HEK293 (cell line): Measurements from ENCODE around the gene PDE6C.

Experiments used
- GLI4 ChIP-seq: fragments of 450-650 bp; formaldehyde crosslinking; IDR thresholded peaks from 2 replicates; pipeline ENCODE4 v1.5.1; 2016; ENCODE audit warnings: missing biosample characterization, missing genetic modification characterization
- KLF16 ChIP-seq: fragments of 450-650 bp; formaldehyde crosslinking; IDR thresholded peaks from 2 replicates; pipeline ENCODE4 v1.5.1; 2017; ENCODE audit warnings: missing biosample characterization, missing genetic modification characterization
- SETDB1 ChIP-seq: IDR thresholded peaks from one replicate; pipeline ENCODE4 v1.6.1; 2017; ENCODE audit warnings: mild to moderate bottlenecking, low read length, moderate library complexity, mixed read lengths; ENCODE audit not compliant: insufficient read length
- ZNF211 ChIP-seq: fragments of 450-650 bp; formaldehyde crosslinking; IDR thresholded peaks from 2 replicates; pipeline ENCODE4 v1.5.1; 2016; ENCODE audit warnings: low read depth, missing biosample characterization, missing genetic modification characterization
- ZNF214 ChIP-seq: fragments of 450-650 bp; formaldehyde crosslinking; IDR thresholded peaks from 2 replicates; pipeline ENCODE4 v1.5.1; 2017; ENCODE audit warnings: missing biosample characterization, mild to moderate bottlenecking, missing genetic modification characterization, borderline replicate concordance
- ZNF501 ChIP-seq: fragments of 450-650 bp; formaldehyde crosslinking; IDR thresholded peaks from 2 replicates; pipeline ENCODE4 v1.5.1; 2016; ENCODE audit warnings: missing biosample characterization, missing genetic modification characterization
- ZNF670 ChIP-seq: fragments of 450-650 bp; formaldehyde crosslinking; IDR thresholded peaks from 2 replicates; pipeline ENCODE4 v1.5.1; 2016; ENCODE audit warnings: missing biosample characterization, missing genetic modification characterization, low read depth
- ZNF830 ChIP-seq: fragments of 450-650 bp; IDR thresholded peaks from 2 replicates; pipeline ENCODE4 v1.5.0; 2018; ENCODE audit warnings: missing biosample characterization, missing genetic modification characterization, low read depth, mild to moderate bottlenecking, moderate library complexity
- TF ChIP-seq, protein P1 (sequence below): fragments of 450-650 bp; formaldehyde crosslinking; IDR thresholded peaks from 2 replicates; pipeline ENCODE4 v1.5.1; 2016; ENCODE audit warnings: missing biosample characterization, missing genetic modification characterization
- TF ChIP-seq, protein P2 (sequence below): fragments of 450-650 bp; formaldehyde crosslinking; optimal IDR thresholded peaks from 2 replicates; pipeline ENCODE3; 2016; ENCODE audit warnings: missing biosample characterization, mild to moderate bottlenecking, missing genetic modification characterization
- TF ChIP-seq, protein P3 (sequence below): fragments of 450-650 bp; formaldehyde crosslinking; IDR thresholded peaks from 2 replicates; pipeline ENCODE4 v1.5.1; 2016; ENCODE audit warnings: missing biosample characterization, missing genetic modification characterization

DNA sequence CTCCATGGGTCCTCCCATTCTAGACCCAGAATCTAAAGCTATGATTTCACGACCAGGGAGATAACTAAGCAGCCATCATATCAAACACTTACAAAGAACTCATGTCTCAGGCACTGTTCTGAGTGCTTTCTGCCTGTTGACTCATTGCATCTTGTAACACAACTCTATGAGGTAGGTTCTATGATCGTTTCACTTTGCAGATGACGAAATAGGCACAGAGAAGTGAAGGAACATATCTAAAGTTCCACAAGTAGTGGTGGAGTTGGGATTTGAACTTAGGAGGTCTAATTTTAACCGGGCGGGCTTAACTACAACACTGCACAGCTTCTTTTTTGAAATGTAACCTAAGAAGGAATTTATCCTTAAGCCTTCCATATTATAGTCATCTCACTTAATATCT is 14.2 kb upstream of the PDE6C start:
- TF ChIP-seq KLF16 (no peak), ZNF830 (tag by site-specific recombination) (no peak), GLI4 (tag by site-specific recombination) (no peak), ZNF211 (tag by site-specific recombination) (no peak), ZNF670 (no peak), ZNF214 (tag by site-specific recombination) (no peak), SETDB1 (no peak), ZNF501 (tag by site-specific recombination) (no peak)
- TF ChIP-seq, protein P1, sequence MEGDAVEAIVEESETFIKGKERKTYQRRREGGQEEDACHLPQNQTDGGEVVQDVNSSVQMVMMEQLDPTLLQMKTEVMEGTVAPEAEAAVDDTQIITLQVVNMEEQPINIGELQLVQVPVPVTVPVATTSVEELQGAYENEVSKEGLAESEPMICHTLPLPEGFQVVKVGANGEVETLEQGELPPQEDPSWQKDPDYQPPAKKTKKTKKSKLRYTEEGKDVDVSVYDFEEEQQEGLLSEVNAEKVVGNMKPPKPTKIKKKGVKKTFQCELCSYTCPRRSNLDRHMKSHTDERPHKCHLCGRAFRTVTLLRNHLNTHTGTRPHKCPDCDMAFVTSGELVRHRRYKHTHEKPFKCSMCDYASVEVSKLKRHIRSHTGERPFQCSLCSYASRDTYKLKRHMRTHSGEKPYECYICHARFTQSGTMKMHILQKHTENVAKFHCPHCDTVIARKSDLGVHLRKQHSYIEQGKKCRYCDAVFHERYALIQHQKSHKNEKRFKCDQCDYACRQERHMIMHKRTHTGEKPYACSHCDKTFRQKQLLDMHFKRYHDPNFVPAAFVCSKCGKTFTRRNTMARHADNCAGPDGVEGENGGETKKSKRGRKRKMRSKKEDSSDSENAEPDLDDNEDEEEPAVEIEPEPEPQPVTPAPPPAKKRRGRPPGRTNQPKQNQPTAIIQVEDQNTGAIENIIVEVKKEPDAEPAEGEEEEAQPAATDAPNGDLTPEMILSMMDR (tag by site-specific recombination): no peak
- TF ChIP-seq, protein P2, sequence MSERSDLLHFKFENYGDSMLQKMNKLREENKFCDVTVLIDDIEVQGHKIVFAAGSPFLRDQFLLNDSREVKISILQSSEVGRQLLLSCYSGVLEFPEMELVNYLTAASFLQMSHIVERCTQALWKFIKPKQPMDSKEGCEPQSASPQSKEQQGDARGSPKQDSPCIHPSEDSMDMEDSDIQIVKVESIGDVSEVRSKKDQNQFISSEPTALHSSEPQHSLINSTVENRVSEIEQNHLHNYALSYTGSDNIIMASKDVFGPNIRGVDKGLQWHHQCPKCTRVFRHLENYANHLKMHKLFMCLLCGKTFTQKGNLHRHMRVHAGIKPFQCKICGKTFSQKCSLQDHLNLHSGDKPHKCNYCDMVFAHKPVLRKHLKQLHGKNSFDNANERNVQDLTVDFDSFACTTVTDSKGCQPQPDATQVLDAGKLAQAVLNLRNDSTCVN (tag by site-specific recombination): no peak
- TF ChIP-seq, protein P3, sequence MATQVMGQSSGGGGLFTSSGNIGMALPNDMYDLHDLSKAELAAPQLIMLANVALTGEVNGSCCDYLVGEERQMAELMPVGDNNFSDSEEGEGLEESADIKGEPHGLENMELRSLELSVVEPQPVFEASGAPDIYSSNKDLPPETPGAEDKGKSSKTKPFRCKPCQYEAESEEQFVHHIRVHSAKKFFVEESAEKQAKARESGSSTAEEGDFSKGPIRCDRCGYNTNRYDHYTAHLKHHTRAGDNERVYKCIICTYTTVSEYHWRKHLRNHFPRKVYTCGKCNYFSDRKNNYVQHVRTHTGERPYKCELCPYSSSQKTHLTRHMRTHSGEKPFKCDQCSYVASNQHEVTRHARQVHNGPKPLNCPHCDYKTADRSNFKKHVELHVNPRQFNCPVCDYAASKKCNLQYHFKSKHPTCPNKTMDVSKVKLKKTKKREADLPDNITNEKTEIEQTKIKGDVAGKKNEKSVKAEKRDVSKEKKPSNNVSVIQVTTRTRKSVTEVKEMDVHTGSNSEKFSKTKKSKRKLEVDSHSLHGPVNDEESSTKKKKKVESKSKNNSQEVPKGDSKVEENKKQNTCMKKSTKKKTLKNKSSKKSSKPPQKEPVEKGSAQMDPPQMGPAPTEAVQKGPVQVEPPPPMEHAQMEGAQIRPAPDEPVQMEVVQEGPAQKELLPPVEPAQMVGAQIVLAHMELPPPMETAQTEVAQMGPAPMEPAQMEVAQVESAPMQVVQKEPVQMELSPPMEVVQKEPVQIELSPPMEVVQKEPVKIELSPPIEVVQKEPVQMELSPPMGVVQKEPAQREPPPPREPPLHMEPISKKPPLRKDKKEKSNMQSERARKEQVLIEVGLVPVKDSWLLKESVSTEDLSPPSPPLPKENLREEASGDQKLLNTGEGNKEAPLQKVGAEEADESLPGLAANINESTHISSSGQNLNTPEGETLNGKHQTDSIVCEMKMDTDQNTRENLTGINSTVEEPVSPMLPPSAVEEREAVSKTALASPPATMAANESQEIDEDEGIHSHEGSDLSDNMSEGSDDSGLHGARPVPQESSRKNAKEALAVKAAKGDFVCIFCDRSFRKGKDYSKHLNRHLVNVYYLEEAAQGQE: no peak
